ENCODE results near the gene SPCS1.

DNA sequence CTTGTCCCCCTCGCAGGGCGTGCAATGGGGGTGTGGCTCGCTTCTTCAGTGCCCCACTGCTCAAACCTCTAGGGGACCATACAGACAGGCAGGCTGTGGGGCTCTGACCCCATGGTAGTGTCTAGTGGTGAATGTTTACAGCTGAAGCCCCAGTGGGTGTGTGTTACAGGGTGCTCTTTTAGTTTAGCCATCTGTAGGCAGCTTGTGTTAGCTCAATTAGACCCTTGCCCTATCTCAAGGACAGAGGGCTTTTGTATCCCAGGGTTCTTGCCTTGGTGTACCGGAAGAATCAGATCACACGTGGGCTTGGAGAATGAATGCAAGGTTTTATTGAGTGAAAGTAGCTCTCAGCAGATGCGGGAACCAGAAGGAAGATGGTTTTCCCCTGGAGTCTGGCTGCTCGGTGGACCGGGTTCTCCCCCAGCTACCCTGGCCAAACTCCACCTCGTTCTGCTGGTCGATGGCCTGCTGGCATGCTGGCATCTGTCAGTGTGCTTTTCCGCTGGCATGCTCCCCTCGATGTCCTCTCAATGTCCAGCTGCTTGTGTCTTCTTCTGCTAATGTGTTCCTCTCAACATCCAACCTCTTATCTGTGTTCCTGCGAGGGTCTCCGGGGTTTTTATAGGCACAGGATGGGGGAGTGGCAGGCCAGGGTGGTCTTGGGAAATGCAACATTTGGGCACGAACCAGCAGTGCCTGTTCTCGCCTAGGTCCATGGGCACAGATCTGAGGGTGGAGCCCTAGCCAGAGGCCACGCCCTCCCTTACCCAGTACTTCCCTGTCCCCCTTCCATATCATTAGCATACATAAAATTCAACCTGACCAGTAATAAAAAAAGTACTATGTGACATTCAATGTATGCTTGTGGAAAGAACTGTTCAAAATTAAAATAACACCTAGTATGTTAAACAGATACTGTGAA, 6.6 kb downstream of the SPCS1 start:
- TF ChIP-seq, protein P1, sequence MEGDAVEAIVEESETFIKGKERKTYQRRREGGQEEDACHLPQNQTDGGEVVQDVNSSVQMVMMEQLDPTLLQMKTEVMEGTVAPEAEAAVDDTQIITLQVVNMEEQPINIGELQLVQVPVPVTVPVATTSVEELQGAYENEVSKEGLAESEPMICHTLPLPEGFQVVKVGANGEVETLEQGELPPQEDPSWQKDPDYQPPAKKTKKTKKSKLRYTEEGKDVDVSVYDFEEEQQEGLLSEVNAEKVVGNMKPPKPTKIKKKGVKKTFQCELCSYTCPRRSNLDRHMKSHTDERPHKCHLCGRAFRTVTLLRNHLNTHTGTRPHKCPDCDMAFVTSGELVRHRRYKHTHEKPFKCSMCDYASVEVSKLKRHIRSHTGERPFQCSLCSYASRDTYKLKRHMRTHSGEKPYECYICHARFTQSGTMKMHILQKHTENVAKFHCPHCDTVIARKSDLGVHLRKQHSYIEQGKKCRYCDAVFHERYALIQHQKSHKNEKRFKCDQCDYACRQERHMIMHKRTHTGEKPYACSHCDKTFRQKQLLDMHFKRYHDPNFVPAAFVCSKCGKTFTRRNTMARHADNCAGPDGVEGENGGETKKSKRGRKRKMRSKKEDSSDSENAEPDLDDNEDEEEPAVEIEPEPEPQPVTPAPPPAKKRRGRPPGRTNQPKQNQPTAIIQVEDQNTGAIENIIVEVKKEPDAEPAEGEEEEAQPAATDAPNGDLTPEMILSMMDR (conservative IDR thresholded peaks at IDR 0.05 in 1 of 2, IDR thresholded peaks at IDR 0.05 in 1 of 2; ENCODE audit: low read depth in 1 of 2, low read length in 2 of 2): no peak
- no peak for TF ChIP-seq EZH2 (IDR thresholded peaks at IDR 0.05; ENCODE audit: low read length, missing control alignments)
